Smooth muscle cell (in vitro differentiated cells): ENCODE results near the gene METAP1D. TPM values are rescaled to one million over a fixed set of nuclear protein-coding genes. Genes with fewer than 3 reads are reported as not detected.

Source experiments
- DNase-seq: peaks from one replicate; lab custom pipeline; 2025; ENCODE audit not compliant: unreplicated experiment; lab: John Stamatoyannopoulos, UW
- H2AFZ ChIP-seq: fragments of 200-600 bp; sonication (generic); 2 replicates; pipeline ENCODE4 v1.6.0; 2016; ENCODE audit warnings: antibody characterized with exemption, low read depth, mild to moderate bottlenecking
- H3F3A ChIP-seq: fragments of 200-600 bp; sonication (generic); 2 replicates; pipeline ENCODE4 v1.6.0; 2017; ENCODE audit warnings: antibody characterized with exemption, low read depth
- H3K27ac ChIP-seq: fragments of 200-600 bp; sonication (generic); 2 replicates; pipeline ENCODE4 v1.5.1; 2016; ENCODE audit warnings: low read depth, mild to moderate bottlenecking
- H3K27me3 ChIP-seq: fragments of 200-600 bp; sonication (generic); 2 replicates; pipeline ENCODE4 v1.6.1; 2016; ENCODE audit warnings: low read depth, mild to moderate bottlenecking
- H3K36me3 ChIP-seq: fragments of 200-600 bp; sonication (generic); 2 replicates; pipeline ENCODE4 v1.5.1; 2016; ENCODE audit warnings: low read depth
- H3K4me1 ChIP-seq: fragments of 200-600 bp; sonication (generic); 2 replicates; pipeline ENCODE4 v1.5.1; 2016; ENCODE audit warnings: low read depth
- H3K4me2 ChIP-seq: fragments of 200-600 bp; sonication (generic); 2 replicates; pipeline ENCODE4 v1.6.0; 2016; ENCODE audit warnings: mild to moderate bottlenecking
- H3K4me3 ChIP-seq: fragments of 200-600 bp; sonication (generic); 2 replicates; pipeline ENCODE4 v1.5.1; 2016; ENCODE audit warnings: mild to moderate bottlenecking
- H3K79me2 ChIP-seq: fragments of 200-600 bp; sonication (generic); 2 replicates; pipeline ENCODE4 v1.6.0; 2016; ENCODE audit warnings: low read depth, mild to moderate bottlenecking
- H3K9ac ChIP-seq: fragments of 200-600 bp; sonication (generic); 2 replicates; pipeline ENCODE4 v1.6.0; 2016; ENCODE audit warnings: low read depth
- H3K9me3 ChIP-seq: fragments of 200-600 bp; sonication (generic); replicated peaks from 2 replicates; pipeline ENCODE4 v1.5.1; 2016; ENCODE audit warnings: low read depth
- H4K20me1 ChIP-seq: fragments of 200-600 bp; sonication (generic); 2 replicates; pipeline ENCODE4 v1.6.0; 2016; ENCODE audit warnings: low read depth
- CTCF ChIP-seq: fragments of 200-600 bp; sonication (generic); IDR thresholded peaks from 2 replicates; pipeline ENCODE4 v1.5.1; 2017; ENCODE audit warnings: borderline replicate concordance, mild to moderate bottlenecking, antibody characterized with exemption; ENCODE audit not compliant: insufficient read depth, poor library complexity, severe bottlenecking
- polyA plus RNA-seq: library from polyadenylated mRNA; unstranded; fragments of >200 nt; fragmentation: Nextera tagmentation; extraction: Ambion mirVana; gene quantifications from 2 replicates; pipeline ENCODE4 v1.2.1, GENCODE V29; 2016
- total RNA-seq: library from RNA; depleted of rRNA; stranded (reverse); fragments of >200 nt; gene quantifications from 2 replicates; pipeline ENCODE4 v1.2.3, GENCODE V29; 2014

METAP1D gene
- total and polyA plus RNA-seq, 2 experiments from 2014 or later = 5.9 to 7.5 TPM

GRCh38 chr2:172129404-172129803 is 129.7 kb downstream of the METAP1D start:
- TF ChIP-seq CTCF = no peak

More at GRCh38 chr2:172129404-172129803, 129.7 kb downstream of the METAP1D start:
- Histone ChIP-seq H3K4me3 (no peak overlapping the region), H3F3A (no peaks in the 10 kb centered on the region), H4K20me1 (no peaks in the 10 kb centered on the region), H3K36me3 (no peaks in the 10 kb centered on the region), H3K9ac (no peak overlapping the region), H2AFZ (no peak overlapping the region), H3K4me1 (peaks cover 14% of the 10 kb centered on the region), H3K27ac (no peak overlapping the region), H3K27me3 (no peaks in the 10 kb centered on the region), H3K9me3 (no peaks in the 10 kb centered on the region), H3K4me2 (no peak overlapping the region), H3K79me2 (no peaks in the 10 kb centered on the region)
- DNase-seq = no peak

Other genes with a start within 250 kb of the METAP1D start
- gene SLC25A12, start 105.7 kb upstream of the METAP1D start, total RNA-seq = 22.3 and 22.4 TPM in 2 replicates
- gene SLC25A12, start 105.7 kb upstream of the METAP1D start, polyA plus RNA-seq = 10.5 and 11.2 TPM in 2 replicates
- 46.7 and 65.7 TPM in 2 replicates for gene HAT1, start 77.5 kb upstream of the METAP1D start, total RNA-seq
- gene HAT1, start 77.5 kb upstream of the METAP1D start, polyA plus RNA-seq = 56.6 and 59.1 TPM in 2 replicates
- 2.0 and 3.5 TPM in 2 replicates for gene DLX1, start 85.6 kb downstream of the METAP1D start, total RNA-seq
- gene DLX1, start 85.6 kb downstream of the METAP1D start, polyA plus RNA-seq = 3.3 and 8.0 TPM in 2 replicates
- gene DLX2, start 102.9 kb downstream of the METAP1D start, total RNA-seq = 1.9 and 3.6 TPM in 2 replicates
- 1.9 and 8.5 TPM in 2 replicates for gene DLX2, start 102.9 kb downstream of the METAP1D start, polyA plus RNA-seq